K562 treated with DMSO at 1 percent for 24 hours (cell line): Measurements from ENCODE around the gene SAP30L. TPM values are rescaled to one million over a fixed set of nuclear protein-coding genes. Genes with fewer than 3 reads are reported as not detected.

Experiments
- total RNA-seq: library from RNA; unstranded; fragments of 300-600 nt; gene quantifications from 2 replicates; pipeline ENCODE4 v1.2.3, GENCODE V29; 2022; ENCODE audit warnings: low read depth; ENCODE audit not compliant: insufficient read depth

Gene SAP30L
- total RNA-seq: 23.1 and 29.4 TPM in 2 replicates

GRCh38 chr5:154445422-154446194 lies at the start of gene SAP30L:
Gene SAP30L (plus strand): TSS chr5:154445997. CDS start chr5:154446605, 608 bp downstream.

GRCh38 chr5:154478224-154478565 lies 32.4 kb downstream of the SAP30L start, which contains the start of gene HAND1:
Gene HAND1 (minus strand): TSS chr5:154478227. CDS start chr5:154478008, 219 bp downstream.

Other genes with a start within 250 kb of the SAP30L start
- gene HAND1, start 32.2 kb downstream of the SAP30L start, total RNA-seq: 0.15 TPM in 1 of 2 replicates, not detected in the other